H1 (cell line): ENCODE measurements around the gene CCDC40. TPM values are rescaled to one million over a fixed set of nuclear protein-coding genes. Genes with fewer than 3 reads are reported as not detected.

Experiments used
- CTCF ChIA-PET: fragments of 300-600 bp; sonication (Branson Sonifier 250); formaldehyde crosslinking; loops from one replicate; lab custom pipeline; 2021; ENCODE audit not compliant: partially characterized antibody; lab: Charles Lee
- POLR2A ChIA-PET: fragments of 300-600 bp; sonication (Branson Sonifier 250); formaldehyde crosslinking; loops from one replicate; lab custom pipeline; 2021; ENCODE audit warnings: inconsistent platforms; ENCODE audit not compliant: partially characterized antibody; lab: Charles Lee
- DNase-seq, 2 experiments: peaks; one replicate each; pipeline versions ENCODE4 v3.0.0 to v3.0.0-alpha.2; 2010 to 2022; ENCODE audit warnings: low spot score in 2 of 2, low read depth in 1 of 2, mixed read lengths in 1 of 2
- FAIRE-seq: peaks from 2 replicates; lab custom pipeline; 2011; peaks lifted over from hg19 to GRCh38; lab: Jason Lieb, UNC
- H2AFZ ChIP-seq: 2 replicates; pipeline ENCODE4 v1.8.1; 2012; ENCODE audit warnings: low read length, inconsistent platforms
- H2AK5ac ChIP-seq: 2 replicates; pipeline ENCODE4 v1.6.1; 2013; ENCODE audit warnings: low read depth, low read length
- H2BK120ac ChIP-seq: replicated peaks from 2 replicates; pipeline ENCODE3; 2013; ENCODE audit warnings: low read depth, low read length, inconsistent platforms
- H2BK12ac ChIP-seq: 2 replicates; pipeline ENCODE4 v1.6.1; 2013; ENCODE audit warnings: low read depth, low read length
- H2BK15ac ChIP-seq: 2 replicates; pipeline ENCODE4 v1.6.1; 2013; ENCODE audit warnings: low read length
- H2BK20ac ChIP-seq: 2 replicates; pipeline ENCODE4 v1.6.1; 2013; ENCODE audit warnings: low read length
- H2BK5ac ChIP-seq: 2 replicates; pipeline ENCODE4 v1.6.1; 2013; ENCODE audit warnings: low read depth, low read length
- H3K14ac ChIP-seq: 2 replicates; pipeline ENCODE4 v1.6.1; 2013; ENCODE audit warnings: inconsistent platforms; ENCODE audit not compliant: insufficient read length
- H3K18ac ChIP-seq: 2 replicates; pipeline ENCODE4 v1.6.1; 2013; ENCODE audit warnings: low read length; ENCODE audit errors: extremely low read depth
- H3K23ac ChIP-seq: 2 replicates; pipeline ENCODE4 v1.6.1; 2013; ENCODE audit warnings: inconsistent platforms; ENCODE audit not compliant: insufficient read length
- H3K23me2 ChIP-seq: 2 replicates; pipeline ENCODE4 v1.6.1; 2013; ENCODE audit warnings: low read depth, low read length
- H3K27ac ChIP-seq: 2 replicates; pipeline ENCODE4 v1.6.1; 2011; ENCODE audit warnings: low read depth, low read length, inconsistent platforms
- H3K27me3 ChIP-seq, 4 experiments: replicated peaks in 1 of 4; 1 replicate in 1 of 4; 2 replicates in 3 of 4; pipeline versions ENCODE4 v1.6.1 to v1.8.1; 2011 to 2013; ENCODE audit warnings: low read length in 3 of 4, mild to moderate bottlenecking in 3 of 4, inconsistent platforms in 2 of 4, mixed read lengths in 2 of 4, moderate library complexity in 1 of 4; ENCODE audit not compliant: control insufficient read depth in 3 of 4, insufficient read depth in 3 of 4; ENCODE audit errors: extremely low read depth in 1 of 4
- H3K36me3 ChIP-seq, 4 experiments: 2 replicates each; pipeline versions ENCODE4 v1.6.1 to v1.8.1; 2011 to 2013; ENCODE audit warnings: mild to moderate bottlenecking in 4 of 4, low read length in 3 of 4, moderate library complexity in 2 of 4, control low read depth in 1 of 4, inconsistent platforms in 1 of 4; ENCODE audit not compliant: insufficient read depth in 4 of 4, control insufficient read depth in 2 of 4
- H3K4ac ChIP-seq: replicated peaks from 2 replicates; pipeline ENCODE3; 2013; ENCODE audit warnings: low read length, low read depth, mixed read lengths, inconsistent platforms; ENCODE audit not compliant: insufficient read length
- H3K4me1 ChIP-seq, 4 experiments: replicated peaks in 1 of 4; 1 replicate in 1 of 4; 2 replicates in 3 of 4; pipeline versions ENCODE4 v1.6.1 to v1.8.1; 2011 to 2013; ENCODE audit warnings: low read length in 3 of 4, inconsistent platforms in 2 of 4, mixed read lengths in 1 of 4; ENCODE audit not compliant: insufficient read depth in 4 of 4, control insufficient read depth in 3 of 4
- H3K4me2 ChIP-seq, 2 experiments: 2 replicates each; pipeline versions ENCODE4 v1.6.1 to v1.8.1; 2011 to 2013; ENCODE audit warnings: low read depth in 2 of 2, low read length in 2 of 2, control low read depth in 1 of 2, inconsistent platforms in 1 of 2, mild to moderate bottlenecking in 1 of 2; ENCODE audit not compliant: insufficient read depth in 1 of 2
- H3K4me3 ChIP-seq, 4 experiments: fragments of 200-600, 300-600 bp in 1 of 4; sonication (generic), shearing (Covaris generic), sonication (Bioruptor Twin) in 1 of 4; 2 replicates each; pipeline versions ENCODE4 v1.5.1 to v1.8.1; 2011 to 2016; ENCODE audit warnings: low read length in 4 of 4, low read depth in 3 of 4, control low read depth in 2 of 4, inconsistent platforms in 2 of 4, mild to moderate bottlenecking in 2 of 4, mixed read lengths in 1 of 4, moderate library complexity in 1 of 4; ENCODE audit not compliant: insufficient read depth in 2 of 4; ENCODE audit errors: extremely low read depth in 1 of 4
- H3K56ac ChIP-seq: replicated peaks from 2 replicates; pipeline ENCODE3; 2013; ENCODE audit warnings: low read depth, mild to moderate bottlenecking, mixed read lengths, low read length, inconsistent platforms; ENCODE audit not compliant: insufficient read length
- H3K79me1 ChIP-seq: 2 replicates; pipeline ENCODE4 v1.6.1; 2013; ENCODE audit warnings: low read depth, low read length, control low read depth
- H3K79me2 ChIP-seq, 2 experiments: 2 replicates each; pipeline versions ENCODE4 v1.6.1 to v1.8.1; 2012 to 2013; ENCODE audit warnings: low read length in 2 of 2, mild to moderate bottlenecking in 2 of 2, inconsistent platforms in 1 of 2; ENCODE audit not compliant: insufficient read depth in 2 of 2, control insufficient read depth in 1 of 2
- H3K9ac ChIP-seq, 4 experiments: replicated peaks in 1 of 4; 1 replicate in 1 of 4; 2 replicates in 3 of 4; pipeline versions ENCODE4 v1.6.1 to v1.8.1; 2011 to 2013; ENCODE audit warnings: low read depth in 3 of 4, low read length in 3 of 4, control low read depth in 2 of 4, mild to moderate bottlenecking in 2 of 4, moderate library complexity in 2 of 4, inconsistent platforms in 1 of 4; ENCODE audit errors: extremely low read depth in 1 of 4
- H3K9me3 ChIP-seq, 2 experiments: 2 replicates each; pipeline versions ENCODE4 v1.6.1 to v1.8.1; 2012 to 2013; ENCODE audit warnings: mild to moderate bottlenecking in 2 of 2, moderate library complexity in 2 of 2, control low read depth in 1 of 2, inconsistent platforms in 1 of 2, low read depth in 1 of 2, low read length in 1 of 2, mixed read lengths in 1 of 2; ENCODE audit not compliant: insufficient read depth in 2 of 2
- H4K20me1 ChIP-seq, 2 experiments: replicated peaks in 1 of 2; 2 replicates each; pipeline versions ENCODE3 to v1.8.1; 2011 to 2013; ENCODE audit warnings: inconsistent platforms in 2 of 2, low read length in 2 of 2, mild to moderate bottlenecking in 1 of 2; ENCODE audit not compliant: insufficient read depth in 2 of 2, control insufficient read depth in 1 of 2
- H4K5ac ChIP-seq: 2 replicates; pipeline ENCODE4 v1.6.1; 2013; ENCODE audit warnings: low read length, low read depth, mixed read lengths, inconsistent platforms; ENCODE audit not compliant: insufficient read length
- H4K8ac ChIP-seq: 2 replicates; pipeline ENCODE4 v1.8.0; 2013; ENCODE audit warnings: mild to moderate bottlenecking, moderate library complexity, low read length, inconsistent platforms; ENCODE audit not compliant: insufficient read depth; ENCODE audit errors: extremely low read depth
- H4K91ac ChIP-seq: replicated peaks from 2 replicates; pipeline ENCODE3; 2013; ENCODE audit warnings: low read length, mixed read lengths, inconsistent platforms; ENCODE audit not compliant: insufficient read length
- CHD1 ChIP-seq: IDR thresholded peaks from 2 replicates; pipeline ENCODE4 v1.6.1; 2012; ENCODE audit warnings: low read depth, low read length, improper control_type of control experiment
- KDM4A ChIP-seq: IDR thresholded peaks from one replicate; pipeline ENCODE4 v1.7.1; 2012; ENCODE audit warnings: low read depth, mild to moderate bottlenecking, moderate library complexity, low read length, inconsistent platforms; ENCODE audit not compliant: severe bottlenecking
- RFX5 ChIP-seq: IDR thresholded peaks from 2 replicates; pipeline ENCODE4 v1.6.1; 2011; ENCODE audit warnings: low read depth, low read length, improper control_type of control experiment, borderline replicate concordance
- SIN3A ChIP-seq, 2 experiments: IDR thresholded peaks in 1 of 2; conservative IDR thresholded peaks in 1 of 2; 2 replicates each; pipeline ENCODE4 v1.6.1; 2011 to 2012; ENCODE audit warnings: low read length in 2 of 2, improper control_type of control experiment in 1 of 2, low read depth in 1 of 2, mild to moderate bottlenecking in 1 of 2
- SP4 ChIP-seq: IDR thresholded peaks from 2 replicates; pipeline ENCODE4 v1.6.1; 2012; ENCODE audit warnings: low read length, inconsistent platforms
- TAF1 ChIP-seq: IDR thresholded peaks from 2 replicates; pipeline ENCODE4 v1.6.1; 2011; ENCODE audit warnings: mild to moderate bottlenecking, low read depth, low read length
- YY1 ChIP-seq: IDR thresholded peaks from 2 replicates; pipeline ENCODE4 v1.6.1; 2011; ENCODE audit warnings: low read depth, mild to moderate bottlenecking, low read length
- WGBS, 2 experiments: shearing (Covaris generic) in 1 of 2; methylation state at CpG; one replicate each; pipeline versions ENCODE4 v1.1.6 to v1.1.7; 2013 to 2015; ENCODE audit warnings: low lambda C conversion rate in 2 of 2, mixed read lengths in 2 of 2, inconsistent platforms in 1 of 2, low coverage in 1 of 2, missing lambda C conversion rate in 1 of 2; ENCODE audit not compliant: insufficient replicate concordance in 2 of 2, insufficient coverage in 1 of 2, insufficient read length in 1 of 2; ENCODE audit errors: extremely low coverage in 1 of 2, missing lambda C conversion rate in 1 of 2; 5-methylcytosine and 5-hydroxymethylcytosine counted together
- polyA plus RNA-seq, 7 experiments: library from polyadenylated mRNA; depleted of rRNA in 3 of 7; stranded (reverse) in 5 of 7; unstranded in 2 of 7; fragments of >200 nt in 5 of 7; fragments of 200-250 nt in 2 of 7; gene quantifications; 1 replicate in 5 of 7; 2 replicates in 1 of 7; 4 replicates in 1 of 7; pipeline versions ENCODE4 v1.2.1 to v1.2.3, GENCODE V29; 2011 to 2013; ENCODE audit warnings: missing spikeins in 2 of 7, mixed read lengths in 2 of 7
- total RNA-seq: library from RNA; stranded (reverse); fragmentation: NEBNext Ultra II Directional; extraction: Animal tissue kit (Norgen Biotek cat#: 25700); gene quantifications from 2 replicates; pipeline ENCODE4 v1.2.1, GENCODE V29; 2021

CCDC40 gene
- total and polyA plus RNA-seq, 2 of the 8 experiments (the other 6 are each of a cell fraction or from before 2014, with no cell fraction given): 4.1 to 11.5 TPM

- Histone ChIP-seq H2BK15ac (no peak overlapping the region), H3K9me3 (no peaks in the 10 kb centered on the region), H3K23ac (no peak overlapping the region), H3K23me2 (no peaks in the 10 kb centered on the region), H4K5ac (no peak overlapping the region), H2AFZ (no peak overlapping the region), H2BK120ac (no peak overlapping the region), H3K56ac (no peak overlapping the region), H3K4ac (no peak overlapping the region), H3K14ac (no peak overlapping the region), H3K36me3 (no peaks in the 10 kb centered on the region), H3K27ac (no peak overlapping the region), H2BK20ac (no peak overlapping the region), H3K18ac (no peak overlapping the region), H4K8ac (no peak overlapping the region), H4K91ac (no peak overlapping the region), H3K4me1 (no peaks in the 10 kb centered on the region; a peak in 1 of 7 replicates), H3K27me3 (no peaks in the 10 kb centered on the region), H3K4me3 (no peak overlapping the region), H2AK5ac (no peak overlapping the region), H4K20me1 (no peaks in the 10 kb centered on the region), H3K79me1 (no peaks in the 10 kb centered on the region), H3K79me2 (no peaks in the 10 kb centered on the region), H3K4me2 (no peak overlapping the region), H3K9ac (no peak overlapping the region), H2BK5ac (no peak overlapping the region), H2BK12ac (no peak overlapping the region)
- POLR2A ChIA-PET: interaction anchor here (0.6 kb wide), 1 partner anchor 193 kb away, joined by 3 read pairs; no protein-coding TSS in a partner anchor
- CTCF ChIA-PET: interaction anchor here (1.2 to 4.4 kb wide), 4 partner anchors 9 to 100 kb away, joined by 3 to 33 read pairs (median 4); partner anchors contain the start of gene GAA
- FAIRE-seq (no peak), DNase-seq (no peak)
- TF ChIP-seq SP4 (no peak), SIN3A (conservative IDR thresholded peaks at IDR 0.05 in 1 of 2, IDR thresholded peaks at IDR 0.05 in 1 of 2; ENCODE audit: low read depth in 1 of 2, low read length in 2 of 2) (no peak), RFX5 (no peak), CHD1 (no peak), KDM4A (no peak), YY1 (no peak), TAF1 (no peak)
- WGBS, 2 experiments: 86% methylated on average over 3 of the region's 4 CpGs; no CpG with 5 or more reads in 1 of the 2 experiments
Measured at GRCh38 chr17:80091376-80091775, 54.9 kb downstream of the CCDC40 start.
